BLaER1 treated with 17β-estradiol and CSF1 and Interleukin-3, amounts not matched to agents 10 nM and 100 nM (cell line): ENCODE data around the gene ZDHHC16.
"Not testable (repeated sequence)": the region's sequence is repeated elsewhere in the genome, so short reads cannot be mapped to it uniquely, and the experiment has no call there.

Experiments
- H3K27ac ChIP-seq, 11 experiments: shearing (Covaris generic); formaldehyde crosslinking; 2 replicates each; pipeline ENCODE4 v1.8.1; 2022
- H3K27me3 ChIP-seq, 11 experiments: shearing (Covaris generic); formaldehyde crosslinking; 2 replicates each; pipeline ENCODE4 v1.8.1; 2022
- H3K36me3 ChIP-seq, 11 experiments: shearing (Covaris generic); formaldehyde crosslinking; 2 replicates each; pipeline ENCODE4 v1.8.1; 2022
- H3K4me1 ChIP-seq, 10 experiments: shearing (Covaris generic); formaldehyde crosslinking; 2 replicates each; pipeline ENCODE4 v1.8.1; 2022
- H3K4me2 ChIP-seq, 11 experiments: shearing (Covaris generic); formaldehyde crosslinking; 2 replicates each; pipeline ENCODE4 v1.8.1; 2022
- H3K4me3 ChIP-seq, 10 experiments: shearing (Covaris generic); formaldehyde crosslinking; 2 replicates each; pipeline ENCODE4 v1.8.1; 2022
- H3K9ac ChIP-seq, 11 experiments: shearing (Covaris generic); formaldehyde crosslinking; 2 replicates each; pipeline ENCODE4 v1.8.1; 2022
- H3K9me3 ChIP-seq, 11 experiments: shearing (Covaris generic); formaldehyde crosslinking; replicated peaks in 1 of 11; 2 replicates each; pipeline ENCODE4 v1.8.1; 2022
- H4K20me1 ChIP-seq, 11 experiments: shearing (Covaris generic); formaldehyde crosslinking; 2 replicates each; pipeline ENCODE4 v1.8.1; 2022
- Cebpa-rat ChIP-seq, 11 experiments: shearing (Covaris generic); IDR thresholded peaks; 2 replicates each; pipeline ENCODE4 v1.8.1; 2022

ZDHHC16 gene

GRCh38 chr10:97462309-97462708 lies 16.3 kb downstream of the ZDHHC16 start:
- no peak for TF ChIP-seq Cebpa-rat (IDR thresholded peaks at IDR 0.05)
- Histone ChIP-seq H3K36me3 (peaks cover 96 to 100% (median 100%) of the 10 kb centered on the region in 11 experiments), H3K27ac (no peak overlapping the region), H3K9me3 (no peaks in the 10 kb centered on the region), H3K9ac (no peak overlapping the region; a peak in 1 of 22 replicates), H3K4me2 (no peak overlapping the region), H3K4me1 (peaks cover 0 to 7% (median 0%) of the 10 kb centered on the region in 10 experiments; a peak in 1 of 20 replicates), H4K20me1 (peaks cover 0 to 60% (median 22%) of the 10 kb centered on the region in 11 experiments; a peak in 16 of 22 replicates), H3K4me3 (no peak overlapping the region), H3K27me3 (no peaks in the 10 kb centered on the region)

DNA sequence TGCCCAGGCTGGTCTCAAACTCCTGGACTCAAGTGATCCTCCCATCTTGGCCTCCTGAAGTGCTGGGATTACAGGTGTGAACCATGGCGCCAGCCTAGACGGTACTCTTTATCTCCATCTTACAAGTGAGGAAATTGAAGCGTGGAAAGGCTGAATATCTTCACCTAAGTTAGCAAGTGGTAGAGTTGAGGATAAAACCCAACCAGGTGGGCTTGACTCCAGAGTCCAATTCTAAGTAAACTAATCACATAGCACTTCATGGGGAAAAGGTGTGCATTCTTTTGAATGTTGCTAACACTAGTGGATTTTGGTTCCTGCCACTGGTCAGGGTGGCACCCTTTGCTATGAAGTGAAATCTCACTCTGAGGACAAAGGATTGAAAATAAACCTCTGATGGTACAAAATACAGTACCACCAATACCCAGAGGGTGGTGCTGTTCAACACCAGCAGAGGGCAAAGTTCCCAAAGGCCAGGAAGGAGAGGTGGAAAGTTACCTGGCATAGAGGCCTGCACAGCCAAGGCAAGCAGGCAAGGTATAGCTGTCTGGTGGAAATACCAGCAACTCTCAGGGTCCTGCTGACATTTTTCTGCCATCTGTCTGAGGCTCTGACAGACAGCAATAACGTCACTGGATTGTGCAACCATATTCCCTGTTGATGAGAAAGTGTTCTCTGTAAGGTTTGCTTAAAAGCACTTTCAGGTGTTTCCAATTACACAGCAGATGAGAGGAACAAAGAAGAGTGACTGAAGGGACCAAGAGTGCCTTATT lies 17.6 kb downstream of the ZDHHC16 start:
- Histone ChIP-seq H4K20me1 (peaks cover 0 to 62% (median 22%) of the 10 kb centered on the region in 11 experiments; a peak in 17 of 22 replicates), H3K9me3 (no peaks in the 10 kb centered on the region), H3K9ac (no peak overlapping the region; a peak in 1 of 22 replicates), H3K27me3 (no peaks in the 10 kb centered on the region), H3K4me1 (peaks cover 0 to 7% (median 0%) of the 10 kb centered on the region in 10 experiments; a peak in 2 of 20 replicates), H3K36me3 (peaks cover 96 to 100% (median 100%) of the 10 kb centered on the region in 11 experiments), H3K27ac (peak overlapping the region in 2 of 11 experiments; percentile 8 to 11; a peak in 2 of 22 replicates), H3K4me3 (no peak overlapping the region), H3K4me2 (no peak overlapping the region)
- peak in 7 of 11 experiments; percentile 19 to 85 (median 49); a peak in 7 of 22 replicates for TF ChIP-seq Cebpa-rat (IDR thresholded peaks at IDR 0.05)

GRCh38 chr10:97464226-97464625 lies 18.3 kb downstream of the ZDHHC16 start:
- H3K4me3 ChIP-seq, result no peak overlapping the region
- H3K27ac ChIP-seq, result peak overlapping the region in 2 of 11 experiments; percentile 8 to 11; a peak in 3 of 22 replicates
- peaks cover 96 to 100% (median 100%) of the 10 kb centered on the region in 11 experiments for H3K36me3 ChIP-seq
- H3K4me2 ChIP-seq, result no peak overlapping the region
- no peak overlapping the region for H3K9ac ChIP-seq
- TF ChIP-seq Cebpa-rat (IDR thresholded peaks at IDR 0.05), result no peak
- no peaks in the 10 kb centered on the region for H3K27me3 ChIP-seq
- peaks cover 0 to 61% (median 17%) of the 10 kb centered on the region in 11 experiments; a peak in 17 of 22 replicates for H4K20me1 ChIP-seq
- H3K4me1 ChIP-seq, result peaks cover 0 to 7% (median 0%) of the 10 kb centered on the region in 10 experiments; a peak in 2 of 20 replicates
- no peaks in the 10 kb centered on the region for H3K9me3 ChIP-seq

- peaks cover 0 to 57% (median 16%) of the 10 kb centered on the region in 11 experiments; a peak in 15 of 22 replicates for H4K20me1 ChIP-seq
- peaks cover 95 to 100% (median 99%) of the 10 kb centered on the region in 11 experiments for H3K36me3 ChIP-seq
- no peak for TF ChIP-seq Cebpa-rat (IDR thresholded peaks at IDR 0.05)
- no peak overlapping the region for H3K4me2 ChIP-seq
- peaks cover 0 to 4% (median 0%) of the 10 kb centered on the region in 10 experiments; a peak in 2 of 20 replicates for H3K4me1 ChIP-seq
- H3K4me3 ChIP-seq, result no peak overlapping the region
- peak overlapping the region in 1 of 11 experiments; percentile 17; a peak in 1 of 22 replicates for H3K27ac ChIP-seq
- H3K9ac ChIP-seq, result peak overlapping the region in 1 of 11 experiments; percentile 32; a peak in 1 of 22 replicates
- no peaks in the 10 kb centered on the region for H3K9me3 ChIP-seq
- H3K27me3 ChIP-seq, result no peaks in the 10 kb centered on the region
Measured at GRCh38 chr10:97465982-97466381, 20.0 kb downstream of the ZDHHC16 start.

- Histone ChIP-seq H3K4me3 (no peak overlapping the region), H3K27me3 (no peaks in the 10 kb centered on the region), H3K36me3 (peaks cover 94 to 100% (median 99%) of the 10 kb centered on the region in 11 experiments), H3K9ac (no peak overlapping the region), H3K27ac (no peak overlapping the region), H3K9me3 (no peaks in the 10 kb centered on the region), H4K20me1 (peaks cover 0 to 57% (median 16%) of the 10 kb centered on the region in 11 experiments; a peak in 15 of 22 replicates), H3K4me1 (peaks cover 0 to 4% (median 0%) of the 10 kb centered on the region in 10 experiments; a peak in 1 of 20 replicates), H3K4me2 (no peak overlapping the region)
- no peak for TF ChIP-seq Cebpa-rat (IDR thresholded peaks at IDR 0.05)
Measured at GRCh38 chr10:97466755-97467154, 20.8 kb downstream of the ZDHHC16 start.

- Histone ChIP-seq H3K9me3 (no peaks in the 10 kb centered on the region), H3K4me2 (no peak overlapping the region)
Measured at GRCh38 chr10:97468162-97468561, 22.2 kb downstream of the ZDHHC16 start.

GRCh38 chr10:97468781-97469180 lies 22.8 kb downstream of the ZDHHC16 start:
- peaks cover 96 to 100% (median 99%) of the 10 kb centered on the region in 11 experiments for H3K36me3 ChIP-seq
- H4K20me1 ChIP-seq, result peaks cover 0 to 48% (median 11%) of the 10 kb centered on the region in 11 experiments; a peak in 15 of 22 replicates
- not testable (repeated sequence) for H3K4me3 ChIP-seq, H3K9me3 ChIP-seq, H3K4me2 ChIP-seq, H3K9ac ChIP-seq, H3K4me1 ChIP-seq, H3K27me3 ChIP-seq, H3K27ac ChIP-seq

More at GRCh38 chr10:97468162-97468561, 22.2 kb downstream of the ZDHHC16 start:
- Histone ChIP-seq H3K27ac (no peak overlapping the region), H3K27me3 (no peaks in the 10 kb centered on the region), H3K4me3 (no peak overlapping the region), H3K4me1 (peaks cover 0 to 4% (median 0%) of the 10 kb centered on the region in 10 experiments; a peak in 1 of 20 replicates), H3K36me3 (peaks cover 94 to 100% (median 99%) of the 10 kb centered on the region in 11 experiments), H3K9ac (no peak overlapping the region), H4K20me1 (peaks cover 0 to 54% (median 16%) of the 10 kb centered on the region in 11 experiments; a peak in 15 of 22 replicates)
- TF ChIP-seq Cebpa-rat (IDR thresholded peaks at IDR 0.05), result no peak

DNA sequence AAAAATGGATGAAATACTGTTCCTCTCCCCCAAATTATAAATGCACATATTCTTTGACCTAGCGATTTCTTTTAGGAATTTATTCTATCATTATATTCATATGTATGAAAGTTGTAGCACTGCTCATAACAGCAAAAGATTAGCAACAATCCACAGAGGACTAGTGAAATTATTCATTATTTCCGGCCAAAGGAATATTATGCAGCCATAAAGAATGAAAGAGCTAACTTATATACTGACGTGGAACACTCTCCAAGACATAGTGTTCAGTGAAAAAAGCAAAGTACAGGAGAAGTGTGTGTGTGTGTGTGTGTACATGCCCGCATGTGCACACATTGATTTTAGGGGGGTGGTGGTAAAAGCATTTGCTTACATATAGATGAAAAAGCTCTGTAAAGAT lies 28.9 kb downstream of the ZDHHC16 start:
- no peak overlapping the region for H3K27ac ChIP-seq
- no peaks in the 10 kb centered on the region for H3K4me1 ChIP-seq
- H3K4me3 ChIP-seq, result no peak overlapping the region
- H3K9ac ChIP-seq, result no peak overlapping the region
- H3K9me3 ChIP-seq, result no peaks in the 10 kb centered on the region
- peaks cover 0 to 34% (median 4%) of the 10 kb centered on the region in 11 experiments; a peak in 7 of 22 replicates for H4K20me1 ChIP-seq
- H3K4me2 ChIP-seq, result no peak overlapping the region
- no peak for TF ChIP-seq Cebpa-rat (IDR thresholded peaks at IDR 0.05)
- H3K36me3 ChIP-seq, result peaks cover 98 to 100% (median 99%) of the 10 kb centered on the region in 11 experiments
- H3K27me3 ChIP-seq, result no peaks in the 10 kb centered on the region

DNA sequence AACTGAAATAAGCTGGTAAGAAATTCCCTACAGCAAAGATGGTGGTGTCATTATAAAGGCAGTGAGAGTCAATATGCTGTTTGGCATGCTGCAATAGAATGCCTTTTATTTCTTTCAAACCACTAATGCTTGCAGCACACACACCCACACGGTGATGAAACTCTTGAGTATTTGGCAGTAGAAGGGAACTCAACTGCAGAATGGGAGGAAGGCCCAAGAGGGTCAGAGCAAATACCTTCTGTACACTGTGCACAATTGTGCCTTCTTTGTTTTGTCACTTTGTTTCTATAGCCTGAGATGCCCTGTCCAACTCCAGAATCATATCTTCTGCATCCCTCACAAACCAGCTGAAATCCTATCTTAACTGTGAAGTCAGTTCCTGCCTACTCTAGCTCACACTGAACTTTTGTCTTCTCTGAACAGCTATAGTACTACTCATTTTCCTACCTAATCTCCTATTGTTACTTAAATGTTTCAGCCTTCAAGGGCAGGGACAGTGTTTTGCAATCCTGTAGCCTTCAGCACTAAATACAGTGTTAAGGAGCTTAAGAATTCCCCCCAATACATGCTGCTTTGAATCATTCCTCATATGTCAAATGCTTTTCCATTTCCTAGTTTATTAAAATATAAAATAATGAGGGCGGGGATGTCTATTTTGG lies 30.1 kb downstream of the ZDHHC16 start:
- H3K27ac ChIP-seq, result no peak overlapping the region
- no peaks in the 10 kb centered on the region for H3K27me3 ChIP-seq
- no peak overlapping the region for H3K9ac ChIP-seq
- H3K36me3 ChIP-seq, result peaks cover 99 to 100% (median 100%) of the 10 kb centered on the region in 11 experiments
- H4K20me1 ChIP-seq, result peaks cover 0 to 39% (median 8%) of the 10 kb centered on the region in 11 experiments; a peak in 9 of 22 replicates
- TF ChIP-seq Cebpa-rat (IDR thresholded peaks at IDR 0.05), result no peak
- H3K9me3 ChIP-seq, result no peaks in the 10 kb centered on the region
- H3K4me2 ChIP-seq, result no peak overlapping the region
- no peak overlapping the region for H3K4me3 ChIP-seq
- H3K4me1 ChIP-seq, result no peaks in the 10 kb centered on the region

DNA sequence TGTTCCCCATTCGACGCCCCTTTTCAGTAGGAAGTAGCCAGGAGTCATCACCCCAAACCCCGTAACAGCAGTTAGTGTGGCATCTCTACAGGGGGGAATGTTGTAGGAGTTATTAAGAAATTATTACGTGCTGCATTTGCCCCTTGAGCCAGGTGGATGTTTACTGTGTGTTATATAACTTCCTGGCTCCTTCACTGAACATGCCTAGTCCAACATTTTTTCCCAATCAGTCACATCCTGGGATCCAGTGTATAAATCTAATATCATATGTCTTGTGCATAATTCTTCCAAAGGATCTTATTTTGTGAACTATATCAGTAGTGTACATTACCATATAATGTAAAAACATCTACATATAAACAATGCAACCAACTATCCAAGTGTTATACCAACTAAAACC lies 33.4 kb downstream of the ZDHHC16 start:
- Histone ChIP-seq H3K4me1 (peaks cover 0 to 12% (median 0%) of the 10 kb centered on the region in 10 experiments; a peak in 5 of 20 replicates), H4K20me1 (peaks cover 2 to 68% (median 25%) of the 10 kb centered on the region in 11 experiments; a peak in 15 of 22 replicates), H3K36me3 (peaks cover 86 to 99% (median 96%) of the 10 kb centered on the region in 11 experiments)
- H3K4me3 ChIP-seq, H3K27me3 ChIP-seq, H3K27ac ChIP-seq, H3K9me3 ChIP-seq, H3K4me2 ChIP-seq, H3K9ac ChIP-seq: not testable (repeated sequence)
